Forelimb muscle (tissue), 1 donor: Measurements from ENCODE around the gene UBA1. TPM values are rescaled to one million over a fixed set of nuclear protein-coding genes. Genes with fewer than 3 reads are reported as not detected.

Experiments
- DNase-seq: peaks from one replicate; pipeline ENCODE4 v3.0.0-alpha.2; 2013; ENCODE audit warnings: low read depth
- polyA plus RNA-seq: library from polyadenylated mRNA; unstranded; fragments of 120-200 nt; gene quantifications from one replicate; pipeline ENCODE4 v1.2.1, GENCODE V29; 2013; ENCODE audit not compliant: insufficient read length

Gene UBA1
- polyA plus RNA-seq, result 145 TPM

DNA sequence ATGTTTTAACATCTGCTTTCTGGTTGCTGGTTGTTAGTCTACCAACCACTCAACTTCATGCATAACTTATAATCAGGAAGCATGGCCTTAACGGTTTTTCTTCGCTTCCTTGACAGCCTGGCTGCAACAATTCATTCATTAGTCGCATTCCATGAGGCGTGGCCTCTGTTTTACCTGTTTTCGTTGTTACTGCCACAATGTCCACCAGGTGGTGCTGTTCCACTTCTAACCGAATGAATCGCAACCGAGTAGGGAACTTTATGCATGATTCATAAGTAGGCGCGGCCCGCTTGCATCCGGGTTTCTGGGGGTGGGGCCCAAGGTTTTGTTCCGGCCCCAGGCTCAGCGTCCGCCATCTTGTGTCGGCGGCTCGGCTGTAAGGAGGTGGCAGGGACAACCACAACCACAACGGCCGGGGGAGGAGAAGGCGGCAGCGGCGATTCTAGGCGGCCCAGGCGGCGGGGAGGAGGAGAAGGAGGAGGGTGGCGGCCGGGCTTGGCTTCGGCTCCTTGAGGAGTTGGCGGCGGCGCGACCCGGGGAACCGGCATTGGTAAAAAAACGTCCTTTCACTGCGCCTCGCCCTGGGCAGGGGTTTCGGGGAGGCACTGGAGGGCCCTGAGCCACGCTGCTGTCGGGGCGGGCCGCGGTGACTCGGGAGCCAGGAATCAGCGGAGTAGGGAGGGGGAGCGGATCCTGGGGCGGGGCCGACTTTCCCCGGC, at the start of gene UBA1:
UBA1 (plus strand) TSS at position 355 of the 719 bp plus-strand sequence. CDS start 4,974 bp downstream, outside the sequence.
- peak; percentile 96 for DNase-seq

DNA sequence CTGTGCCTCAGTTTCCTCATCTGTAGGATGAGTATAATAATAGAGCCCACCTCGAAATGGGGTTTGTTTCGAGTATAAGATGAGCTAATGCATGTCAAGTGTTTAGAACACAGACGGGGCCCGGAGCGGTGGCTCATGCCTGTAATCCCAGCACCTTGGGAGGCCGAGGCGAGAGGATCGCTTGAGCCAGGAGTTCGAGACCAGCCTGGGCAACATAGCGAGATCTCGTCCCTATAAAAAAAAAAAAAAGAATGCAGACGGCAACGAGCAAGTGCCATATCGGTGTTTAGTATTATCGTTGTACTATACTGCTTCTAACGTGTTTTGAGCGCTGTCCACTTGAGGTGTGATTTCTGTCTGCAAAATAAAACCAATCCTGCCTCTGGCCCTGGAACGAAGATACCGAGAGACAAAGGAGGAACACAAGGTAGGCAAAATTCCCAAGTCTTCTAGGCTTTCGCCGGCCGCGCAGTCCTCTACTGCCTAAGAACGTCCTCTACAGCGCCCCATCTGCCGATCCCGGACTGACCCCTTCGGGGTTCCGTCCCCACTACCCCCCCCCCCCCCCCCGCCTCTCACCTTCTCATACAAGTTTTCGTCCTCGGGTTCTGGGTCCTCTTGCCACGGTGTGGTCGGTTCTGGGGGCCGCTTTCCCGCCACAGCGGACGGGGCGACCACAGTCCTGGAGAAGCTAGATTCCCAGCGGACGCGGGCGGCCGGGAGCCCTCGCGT, 49.6 kb upstream of the UBA1 start:
- no peak for DNase-seq

DNA sequence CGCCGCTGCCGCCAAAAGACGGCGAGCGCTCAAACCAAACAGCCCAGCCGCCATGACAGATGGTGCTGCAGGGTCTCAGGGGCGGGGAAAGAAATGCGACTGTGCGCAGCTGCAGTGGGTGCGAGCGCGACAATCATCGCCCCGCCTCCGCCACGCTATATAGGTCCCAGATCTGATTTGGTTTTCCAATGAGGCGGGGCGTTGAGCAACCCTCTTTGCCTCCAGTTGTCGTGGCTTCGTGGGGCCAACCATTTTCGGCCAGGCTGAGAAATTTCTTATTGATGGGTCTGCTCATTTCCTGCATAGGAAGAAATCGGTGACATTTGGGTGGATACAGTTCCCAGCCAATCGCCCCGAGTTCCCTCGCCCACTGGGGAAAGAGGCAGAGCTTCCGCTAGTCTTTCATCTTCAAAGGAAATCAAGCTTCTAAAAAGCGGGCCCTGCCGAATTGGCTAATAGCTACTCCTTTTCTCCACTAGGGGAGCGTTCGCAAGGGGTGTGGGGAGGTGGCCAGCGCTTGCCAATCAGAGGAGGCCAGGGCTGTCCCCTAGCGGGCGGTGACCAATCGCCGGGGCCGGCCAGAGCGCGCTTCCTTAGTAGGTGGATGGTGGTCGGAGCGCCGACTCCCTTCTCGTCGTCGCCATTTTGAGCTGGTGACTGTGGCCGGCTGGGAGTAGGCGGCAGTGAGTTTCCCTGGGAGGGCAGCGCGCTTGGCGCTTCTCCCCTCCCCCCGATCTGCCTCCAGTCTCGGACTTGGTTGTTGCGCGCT, 48.8 kb upstream of the UBA1 start, which contains the start of the genes NDUFB11 and RBM10:
NDUFB11 (minus strand) TSS at position 77 of the 769 bp plus-strand sequence; CDS start at position 54, 23 bp downstream.
RBM10 (plus strand) TSS at position 596 of the 769 bp plus-strand sequence. CDS start 2,261 bp downstream, outside the sequence.
- DNase-seq, result peak; percentile 70

DNA sequence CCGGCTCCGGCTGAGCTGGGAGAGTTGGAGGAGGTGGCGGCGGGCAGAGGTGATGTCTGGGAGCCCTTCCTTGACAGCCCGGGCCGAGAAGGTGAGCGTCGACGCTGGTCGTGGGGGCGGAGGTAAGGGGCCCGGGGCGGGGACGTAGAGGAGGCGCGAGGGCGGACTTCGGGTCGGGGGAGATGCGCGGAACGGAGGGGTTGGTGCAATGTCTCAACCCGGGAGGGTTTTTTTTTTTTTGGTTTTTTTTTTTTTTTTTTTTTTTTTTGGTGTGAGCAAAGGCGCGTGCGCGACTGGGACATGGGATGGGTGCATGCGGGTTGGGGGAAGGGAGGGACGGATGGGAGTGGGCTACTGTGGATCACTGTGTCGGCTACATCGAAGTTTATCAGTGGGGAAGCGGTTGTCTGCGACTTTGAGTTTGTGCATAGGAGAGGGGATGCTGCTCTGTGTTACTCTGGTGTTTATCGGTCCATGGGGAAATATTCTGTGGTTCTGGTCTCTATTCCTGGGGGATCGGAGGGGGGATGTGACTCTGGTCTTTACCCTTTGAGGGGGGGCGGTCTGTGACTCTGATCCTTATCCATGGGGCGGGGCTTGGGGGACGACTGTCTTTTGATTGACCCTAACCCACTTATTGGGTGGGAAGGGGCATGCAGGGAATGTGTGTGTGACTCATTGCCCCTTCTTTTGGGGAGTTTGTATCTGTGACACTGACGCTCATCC, 48.1 kb upstream of the UBA1 start:
- DNase-seq, result no peak

DNA sequence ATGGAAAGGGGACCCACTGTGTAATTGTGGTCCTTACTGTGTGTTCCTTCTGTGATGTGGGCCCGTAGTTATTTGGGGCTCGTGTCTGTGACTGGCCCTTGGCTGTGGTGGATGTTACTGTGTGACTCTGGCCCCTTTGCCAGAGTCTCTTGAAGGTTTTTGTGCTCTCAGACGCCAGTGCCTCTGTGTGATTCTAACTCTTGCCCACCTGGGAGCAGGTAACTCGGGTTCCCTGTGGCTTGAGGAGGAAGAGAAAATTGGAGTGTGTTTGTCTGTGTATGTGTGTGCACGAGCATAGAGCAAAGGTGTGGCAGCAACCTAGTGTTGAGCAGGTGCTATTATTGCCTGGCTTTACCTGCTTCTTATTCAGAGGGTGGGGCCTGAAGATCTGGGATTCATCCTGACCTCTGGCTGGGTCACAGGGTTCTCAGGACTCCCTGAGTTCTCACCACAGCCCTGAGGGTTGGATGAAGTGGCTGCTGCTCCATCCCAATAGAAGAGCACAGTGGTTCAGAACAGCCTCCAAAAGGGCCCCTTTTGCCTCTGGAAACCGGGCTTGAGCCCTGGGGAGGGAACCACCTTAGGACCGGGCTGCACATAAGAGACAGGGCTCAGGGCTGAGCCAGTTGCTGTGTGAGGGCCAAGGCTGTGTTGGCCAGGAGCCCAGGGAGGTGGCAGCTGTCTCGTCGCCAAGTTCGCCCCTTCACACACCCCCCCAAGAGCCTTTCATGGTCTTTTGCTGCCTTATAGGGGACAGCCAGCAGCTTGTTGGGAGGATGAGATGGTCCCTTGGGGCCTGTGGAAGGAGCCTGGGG, 47.3 kb upstream of the UBA1 start:
- no peak for DNase-seq

DNA sequence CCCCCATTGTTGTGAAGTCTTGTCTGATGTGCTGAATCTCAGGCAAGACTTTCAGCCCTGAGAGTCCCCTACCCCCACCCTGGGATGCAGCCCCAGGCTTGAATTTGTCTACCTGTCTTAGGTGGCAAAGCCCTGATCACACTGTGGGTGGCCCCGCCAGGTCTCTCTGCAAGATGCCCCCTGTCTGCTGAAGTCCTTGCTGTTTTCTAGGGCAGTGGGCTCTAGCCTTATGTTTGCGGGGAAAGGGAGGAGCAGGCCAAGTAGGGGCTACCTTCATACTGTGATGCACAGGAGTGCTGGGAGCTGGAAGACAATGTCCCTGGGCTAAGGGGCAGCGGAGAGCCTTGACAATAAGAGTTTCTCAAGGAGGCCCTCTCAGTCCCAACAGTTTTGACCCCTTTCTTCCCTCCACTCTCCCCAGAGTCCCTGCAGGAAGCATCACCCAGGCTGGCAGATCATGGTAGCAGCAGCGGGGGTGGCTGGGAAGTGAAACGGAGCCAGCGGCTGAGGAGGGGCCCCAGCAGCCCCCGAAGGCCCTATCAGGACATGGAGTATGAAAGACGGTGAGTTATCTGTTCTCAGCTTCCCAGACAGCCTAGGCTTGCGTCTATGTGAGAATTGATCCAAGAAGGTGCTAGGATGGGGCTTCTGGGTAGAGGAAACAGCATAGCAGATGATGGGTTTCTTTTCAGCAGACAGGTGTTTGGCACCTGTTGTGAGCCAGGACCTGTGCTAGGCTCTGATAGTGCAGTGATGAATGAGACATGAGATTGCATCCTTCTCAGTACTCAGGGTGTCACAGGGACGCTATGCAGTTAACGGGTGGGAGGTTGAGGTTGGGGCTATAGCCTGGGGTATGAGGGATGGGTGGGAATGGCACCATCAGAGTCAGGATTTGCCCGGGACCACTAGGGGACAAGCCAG, 46.4 kb upstream of the UBA1 start:
- no peak for DNase-seq

DNA sequence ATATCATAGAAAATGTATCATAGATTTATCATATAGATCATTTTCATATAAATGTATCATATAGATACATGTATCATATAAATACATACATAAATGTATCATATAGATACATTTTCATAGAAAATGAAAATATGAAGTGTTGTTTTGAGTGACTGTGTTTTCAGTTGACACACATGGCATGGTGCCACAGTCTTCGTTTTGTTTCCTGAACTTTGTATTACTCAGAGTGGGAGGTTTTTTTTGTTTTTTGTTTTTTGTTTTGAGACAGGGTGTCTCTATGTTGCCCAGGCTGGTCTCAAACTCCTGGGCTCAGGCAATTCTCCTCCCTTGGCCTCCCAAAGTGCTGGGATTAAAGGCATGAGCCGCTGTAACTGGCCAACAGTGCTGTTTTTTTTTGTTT, 44.7 kb upstream of the UBA1 start:
- DNase-seq, result no peak

DNA sequence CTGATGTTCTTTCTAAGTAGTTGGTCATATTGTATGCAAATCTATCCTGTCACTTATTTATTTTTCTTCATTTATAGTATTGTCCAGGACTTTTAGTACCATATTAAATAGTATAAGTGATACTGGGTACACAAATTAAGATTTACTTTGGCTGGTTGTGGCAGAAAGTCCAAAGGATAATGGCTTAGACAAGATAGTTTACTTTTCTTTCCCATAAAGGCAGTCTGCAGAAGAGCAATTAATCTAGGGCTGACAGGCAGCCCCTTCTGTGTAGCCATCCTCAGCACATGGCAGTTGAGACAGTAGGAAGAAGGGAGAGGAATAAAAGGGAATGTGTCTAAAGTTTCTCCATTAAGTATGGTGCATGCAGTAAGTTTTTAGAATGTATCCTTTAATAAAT, 42.2 kb upstream of the UBA1 start:
- DNase-seq, result no peak

DNA sequence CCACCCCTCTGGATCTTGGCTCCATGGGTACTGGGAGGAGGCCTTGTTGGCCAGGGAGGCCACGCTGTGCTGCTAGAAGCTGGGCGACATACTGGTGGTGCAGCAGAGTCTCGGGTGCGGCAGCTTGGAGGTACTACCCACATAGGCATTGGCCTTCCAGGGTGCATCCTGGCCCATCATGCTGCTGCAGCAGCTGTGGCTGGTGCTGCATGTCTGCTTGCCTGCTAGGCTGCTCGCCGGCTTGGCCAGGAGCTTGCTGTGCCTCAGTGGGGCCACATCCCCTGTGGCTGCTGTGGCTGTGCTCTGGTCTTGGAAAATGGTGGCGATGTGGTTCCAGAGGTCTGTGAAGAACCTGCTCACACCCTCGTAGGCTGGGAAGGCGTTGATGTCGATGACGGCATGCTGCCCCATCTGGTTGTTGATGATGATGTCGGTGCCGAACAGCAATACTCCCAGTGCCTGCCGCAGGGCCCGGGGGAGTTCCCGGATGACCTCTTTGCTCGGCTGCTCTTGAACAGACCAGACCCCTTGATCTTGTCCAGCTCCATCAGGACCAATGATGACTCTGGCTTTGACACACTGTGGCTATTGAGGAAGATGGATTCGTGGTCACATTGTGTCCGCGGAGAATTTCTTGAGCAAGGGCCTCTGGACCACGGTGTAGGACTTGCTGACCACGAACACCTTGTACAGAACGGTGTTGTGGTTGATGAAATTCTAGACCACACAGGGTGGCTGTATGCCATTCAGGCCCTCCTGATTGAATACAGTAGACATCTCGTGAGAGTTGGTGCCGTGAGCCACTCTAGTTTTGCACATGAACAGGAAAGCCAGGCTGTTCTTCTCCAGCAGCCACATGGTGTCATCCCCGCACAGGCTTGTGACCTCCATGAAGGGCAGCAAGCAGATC, 36.8 kb upstream of the UBA1 start:
- no peak for DNase-seq

DNA sequence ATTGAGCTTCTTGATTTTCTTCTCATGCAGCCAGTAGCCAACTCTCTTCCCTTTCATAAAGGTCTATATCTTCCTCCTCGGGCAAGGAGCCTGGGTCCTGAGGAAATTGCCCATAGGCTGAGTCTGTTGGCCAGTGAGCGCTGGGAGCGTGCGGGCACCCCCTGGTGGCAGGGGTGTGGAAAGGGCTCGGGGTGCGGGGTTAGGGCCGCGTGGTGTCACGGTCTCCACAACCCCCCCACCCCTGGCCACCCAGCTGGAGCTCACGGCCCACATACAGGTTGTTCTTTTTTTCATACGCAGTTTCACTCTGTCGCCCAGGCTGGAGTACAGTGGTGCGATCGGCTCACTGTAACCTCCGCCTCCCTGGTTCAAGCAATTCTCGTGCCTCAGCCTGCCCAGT, 35.5 kb upstream of the UBA1 start:
- DNase-seq, result no peak

DNA sequence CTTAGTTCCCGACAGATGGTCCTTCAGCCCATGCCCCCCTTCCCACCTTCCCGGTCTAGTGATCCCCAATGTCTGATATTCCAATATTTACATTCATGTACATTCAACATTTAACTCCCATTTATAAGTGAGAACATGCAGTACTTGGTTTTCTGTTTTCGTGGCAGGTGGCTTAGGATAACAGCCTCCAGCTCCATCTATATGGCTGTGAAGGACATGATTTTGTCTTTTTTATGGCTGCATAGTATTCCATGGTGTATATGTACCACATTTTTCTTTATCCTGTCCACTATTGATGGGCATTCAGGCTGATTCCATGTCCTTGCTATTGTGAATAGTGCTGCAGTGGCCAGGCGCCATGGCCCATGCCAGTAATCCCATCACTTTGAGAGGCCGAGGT, 34.8 kb upstream of the UBA1 start:
- no peak for DNase-seq

DNA sequence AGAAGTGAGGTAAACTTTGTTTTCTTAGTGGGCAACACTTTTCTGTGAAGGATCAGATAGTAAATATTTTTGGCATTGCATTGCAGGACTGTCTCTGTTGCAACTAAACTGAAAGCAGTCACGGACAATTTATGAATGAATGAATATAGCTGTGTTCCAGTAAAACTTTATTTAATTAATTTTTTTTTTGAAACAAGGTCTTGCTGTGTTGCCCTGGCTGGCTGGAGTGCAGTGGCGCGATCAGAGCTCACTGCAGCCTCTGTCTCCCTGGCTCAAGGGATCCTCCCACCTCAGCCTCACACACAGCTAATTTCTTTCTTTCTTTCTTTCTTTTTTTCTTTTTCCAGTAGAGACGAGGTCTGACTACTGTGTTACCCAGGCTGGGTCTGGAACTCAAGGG, 32.8 kb upstream of the UBA1 start:
- DNase-seq, result no peak

DNA sequence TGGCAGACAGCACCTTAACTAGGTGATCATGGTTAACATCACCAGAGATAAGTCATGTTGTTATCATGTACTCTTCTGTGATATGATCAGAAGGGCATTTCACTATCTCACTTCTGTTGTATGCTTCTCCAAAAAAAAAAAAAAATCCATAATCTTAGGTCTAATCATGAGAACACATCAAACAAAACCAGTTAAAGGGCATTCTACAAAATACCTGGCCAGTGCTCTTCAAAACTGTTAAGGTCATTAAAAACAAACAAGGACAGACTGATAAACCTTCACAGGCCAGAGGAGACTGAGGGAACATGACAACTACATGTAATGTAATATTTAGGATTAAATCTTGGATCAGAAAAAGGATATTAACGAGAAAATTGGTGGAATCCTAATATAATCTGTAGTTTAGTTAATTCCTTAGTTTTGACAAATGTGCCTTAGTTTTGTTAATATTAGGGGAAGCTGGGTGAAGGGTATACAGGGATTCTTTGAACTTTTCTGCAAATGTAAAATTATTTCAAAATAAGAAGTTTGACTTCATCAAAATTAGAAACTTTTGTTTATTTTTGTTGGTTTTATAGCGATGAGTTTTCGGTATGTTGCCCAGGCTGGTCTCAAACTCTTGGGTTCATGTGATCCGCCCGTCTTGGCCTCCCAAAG, 30.6 kb upstream of the UBA1 start:
- no peak for DNase-seq

DNA sequence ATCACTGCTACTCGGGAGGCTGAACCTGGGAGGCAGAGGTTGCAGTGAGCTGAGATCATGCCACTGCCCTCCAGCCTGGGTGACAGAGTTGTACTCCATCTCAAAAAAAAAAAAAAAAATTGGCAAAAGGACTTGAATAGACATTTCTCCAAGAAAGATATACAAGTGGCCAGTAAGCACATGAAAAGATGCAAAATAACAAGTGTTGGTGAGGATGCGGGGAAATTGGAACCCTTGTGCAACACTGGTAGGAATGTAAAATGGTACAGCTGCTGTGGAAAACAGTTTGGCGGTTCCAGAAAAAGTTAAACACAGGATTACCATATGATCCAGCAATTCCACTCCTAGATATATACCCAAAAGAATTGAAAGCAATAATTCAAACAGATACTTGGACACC, 29.2 kb upstream of the UBA1 start:
- no peak for DNase-seq

DNA sequence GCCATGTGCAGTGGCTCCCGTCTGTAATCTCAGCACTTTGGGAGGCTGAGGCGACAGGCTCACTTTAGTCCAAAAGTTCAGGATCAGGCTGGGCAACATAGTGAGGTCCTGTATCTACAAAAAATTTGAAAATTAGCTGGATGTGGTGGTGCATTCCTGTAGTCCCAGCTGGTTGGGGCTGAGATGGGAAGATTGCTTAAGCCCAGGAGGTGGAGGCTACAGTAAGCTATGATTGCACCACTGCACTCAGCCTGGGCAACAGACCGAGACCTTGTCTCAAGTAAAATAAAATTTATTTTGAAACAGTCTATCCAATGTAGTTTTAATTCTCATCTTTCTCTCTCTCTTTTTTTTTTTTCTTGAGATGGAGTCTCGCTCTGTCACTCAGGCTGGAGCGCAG, 27.5 kb upstream of the UBA1 start:
- no peak for DNase-seq

DNA sequence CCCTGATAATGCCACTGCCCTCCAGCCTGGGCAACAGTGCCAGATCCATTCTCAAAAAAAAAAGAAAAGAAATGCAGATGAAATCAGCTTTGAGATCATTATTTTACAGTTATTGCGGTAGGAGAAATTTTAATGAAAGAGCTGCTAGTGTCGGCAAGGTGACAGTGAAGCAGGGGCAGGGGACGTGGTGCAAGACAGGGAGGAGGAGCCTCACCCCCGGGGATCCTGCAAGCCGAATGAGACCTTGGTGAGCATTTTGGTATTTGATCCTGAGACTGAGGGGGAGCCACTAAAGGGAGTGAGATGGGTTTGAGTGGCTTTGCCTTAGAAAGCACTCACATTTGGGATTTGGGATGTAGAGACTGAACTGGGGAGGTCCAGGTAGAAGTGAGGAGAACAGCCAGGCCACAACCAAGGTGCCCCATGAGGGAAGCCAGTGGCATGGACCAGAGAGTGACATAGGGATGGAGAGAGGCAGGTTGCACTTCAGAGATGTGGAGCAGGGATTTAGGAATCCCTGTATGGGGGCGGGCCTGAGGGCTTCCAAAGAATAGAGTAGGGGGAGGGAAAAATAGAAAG, 25.0 kb upstream of the UBA1 start:
- no peak for DNase-seq

DNA sequence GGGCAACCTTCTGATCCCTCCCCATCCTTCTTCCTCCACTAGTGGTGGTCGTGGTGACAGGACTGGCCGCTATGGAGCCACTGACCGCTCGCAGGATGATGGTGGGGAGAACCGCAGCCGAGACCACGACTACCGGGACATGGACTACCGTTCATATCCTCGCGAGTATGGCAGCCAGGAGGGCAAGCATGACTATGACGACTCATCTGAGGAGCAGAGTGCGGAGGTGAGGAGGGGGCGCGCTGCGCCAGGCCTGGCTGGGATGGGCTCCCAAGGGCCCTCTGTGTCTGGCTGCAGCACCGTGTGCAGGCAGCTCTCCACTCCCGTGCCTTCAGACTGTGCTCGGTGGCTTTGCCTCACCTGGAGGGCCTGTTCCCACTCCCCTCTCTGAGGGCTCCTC, 24.4 kb upstream of the UBA1 start:
- no peak for DNase-seq
